Stimulated activated CD8-positive, alpha-beta memory T cell treated with anti-CD3 and anti-CD28 coated beads, Interleukin-7, amount 100 ng/mL, for 24 hours (primary cell): ENCODE data around the gene OLFM1.
"Not testable (repeated sequence)": the region's sequence is repeated elsewhere in the genome, so short reads cannot be mapped to it uniquely, and the experiment has no call there.

Experiments
- DNase-seq: peaks from one replicate; pipeline ENCODE4 v3.0.0-alpha.2; 2020; ENCODE audit warnings: low read depth

Gene OLFM1

DNA sequence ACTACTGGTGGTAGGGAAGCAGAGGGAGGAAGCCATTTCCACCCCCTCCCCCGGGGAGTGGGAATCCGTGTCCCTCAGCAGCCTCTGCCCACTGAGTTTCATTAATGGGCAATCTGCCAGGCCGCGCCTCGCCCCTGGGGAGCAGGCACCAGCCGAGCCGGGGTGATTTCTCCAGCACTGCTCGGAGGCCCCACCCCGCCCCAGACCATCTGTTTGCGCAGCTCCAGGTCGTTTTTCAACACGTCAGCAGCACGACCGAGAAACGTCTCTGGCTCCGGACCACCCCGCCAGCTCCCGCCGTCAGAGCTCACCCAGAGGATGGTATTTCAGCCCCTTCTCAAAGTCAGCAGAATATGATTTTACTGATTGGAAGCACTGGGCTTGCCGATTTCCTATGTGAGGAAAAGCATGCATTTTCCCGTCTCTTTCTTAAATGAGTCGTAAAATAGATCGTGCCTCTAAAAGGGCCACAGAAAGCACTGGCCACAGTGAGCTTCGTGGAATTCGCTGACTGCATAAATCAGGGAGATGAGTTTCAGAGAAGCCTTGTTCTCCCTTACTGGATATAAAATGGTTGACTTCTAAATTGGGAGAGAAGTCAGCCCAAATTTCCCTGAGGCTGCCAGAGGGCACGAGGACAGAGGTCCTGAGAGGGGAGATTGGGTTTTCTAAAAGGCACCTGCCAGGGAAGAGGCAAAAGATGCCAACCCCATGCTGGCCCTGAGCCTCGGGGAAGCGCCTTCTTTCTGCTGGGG lies 47.0 kb downstream of the OLFM1 start:
- DNase-seq, result no peak

DNA sequence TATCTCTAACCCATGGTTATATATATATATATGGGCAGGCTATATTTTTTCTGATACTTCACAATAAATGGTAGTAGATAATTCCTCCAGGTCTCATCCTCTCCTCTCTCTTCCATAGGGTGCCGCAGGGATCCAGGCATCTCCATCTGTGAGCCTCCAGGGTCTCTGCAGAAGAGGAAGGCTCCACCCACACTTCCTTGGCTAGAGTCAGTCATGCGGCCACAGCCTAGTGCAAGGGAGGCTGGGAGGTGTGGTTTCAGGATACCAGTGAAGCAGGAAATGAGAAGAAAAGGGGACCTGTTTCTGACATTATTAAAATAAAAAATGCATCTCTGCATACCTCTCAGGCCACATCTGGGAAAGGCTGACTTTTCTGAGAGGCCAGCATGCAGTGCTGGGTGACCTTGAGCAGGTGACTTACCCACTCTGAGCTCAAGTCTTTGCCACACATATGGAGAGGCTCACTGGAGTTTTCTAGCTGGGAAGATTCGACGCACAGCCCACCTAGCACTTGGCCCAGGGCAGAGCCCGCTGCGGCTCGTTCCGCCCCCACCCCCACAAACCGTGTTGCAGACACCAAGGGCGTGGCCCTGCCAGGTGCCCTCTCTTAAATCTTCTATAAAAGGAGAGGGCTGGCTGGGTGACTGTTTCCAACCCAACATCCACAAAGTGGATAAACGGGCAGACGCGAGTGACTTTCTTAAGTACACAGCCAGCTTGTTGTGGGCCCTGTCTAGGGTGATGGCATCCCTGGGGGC lies 47.9 kb downstream of the OLFM1 start:
- no peak for DNase-seq

DNA sequence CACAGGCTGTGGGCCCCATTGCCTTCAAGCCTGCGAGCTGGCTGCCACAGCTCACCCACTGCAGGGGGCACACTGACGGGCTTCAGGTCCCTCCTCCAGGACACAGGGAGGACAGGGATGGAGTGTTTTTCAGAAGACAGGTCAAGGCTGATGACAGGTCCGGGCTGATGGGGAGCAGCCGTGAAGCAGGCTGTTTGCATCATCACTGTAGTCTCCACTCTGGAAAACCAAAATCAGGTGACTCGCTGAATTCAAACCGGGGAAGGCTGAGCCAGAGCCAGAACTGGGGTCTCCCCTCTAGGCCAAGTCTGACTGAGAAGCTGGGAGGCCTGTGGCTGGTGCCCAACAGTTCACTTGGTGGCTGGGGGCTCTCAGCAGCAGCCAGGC lies 48.5 kb downstream of the OLFM1 start:
- DNase-seq, result no peak

GRCh38 chr9:135136481-135136880 lies 49.0 kb downstream of the OLFM1 start:
- no peak for DNase-seq

GRCh38 chr9:135136991-135137832 lies 49.7 kb downstream of the OLFM1 start:
- DNase-seq, result no peak

DNA sequence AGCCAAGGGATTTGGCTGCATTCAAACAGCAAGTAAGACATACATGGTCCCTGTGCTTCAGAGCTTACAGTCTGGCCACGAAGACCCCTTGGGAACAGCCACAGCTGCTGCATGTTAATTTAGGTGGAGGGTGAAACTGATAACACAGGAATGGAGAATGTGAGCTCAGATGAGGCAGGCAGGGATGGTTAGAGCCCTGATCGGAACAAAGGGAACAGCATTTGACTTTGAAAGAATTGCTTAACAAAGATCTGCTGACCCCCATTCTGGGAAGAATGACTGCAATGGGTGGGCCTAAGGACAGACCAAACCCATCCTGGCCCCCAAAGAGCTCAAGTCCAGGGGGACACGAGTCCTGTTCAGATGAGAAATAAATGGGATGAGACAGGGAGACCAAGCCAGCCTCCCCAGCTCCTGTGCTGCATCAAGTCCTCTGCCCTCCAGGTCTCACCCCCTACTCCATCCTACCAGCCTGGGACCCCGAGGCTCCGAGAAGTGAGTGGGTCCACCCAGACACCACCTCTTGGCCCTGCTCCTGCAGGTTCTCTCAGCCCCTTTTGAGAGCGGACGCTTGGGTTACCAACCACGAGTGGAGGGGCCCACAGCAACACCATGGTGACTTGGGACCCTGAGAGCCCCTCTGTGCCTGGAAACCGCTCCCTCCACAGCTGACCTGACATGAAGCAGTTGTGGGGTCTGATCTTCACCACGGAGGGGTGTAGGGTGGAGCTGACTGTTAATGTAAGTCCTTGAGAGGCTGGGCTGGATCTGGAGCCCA lies 50.8 kb downstream of the OLFM1 start:
- DNase-seq, result no peak

- no peak for DNase-seq
Observed at GRCh38 chr9:135139366-135139959, 52.0 kb downstream of the OLFM1 start.

DNA sequence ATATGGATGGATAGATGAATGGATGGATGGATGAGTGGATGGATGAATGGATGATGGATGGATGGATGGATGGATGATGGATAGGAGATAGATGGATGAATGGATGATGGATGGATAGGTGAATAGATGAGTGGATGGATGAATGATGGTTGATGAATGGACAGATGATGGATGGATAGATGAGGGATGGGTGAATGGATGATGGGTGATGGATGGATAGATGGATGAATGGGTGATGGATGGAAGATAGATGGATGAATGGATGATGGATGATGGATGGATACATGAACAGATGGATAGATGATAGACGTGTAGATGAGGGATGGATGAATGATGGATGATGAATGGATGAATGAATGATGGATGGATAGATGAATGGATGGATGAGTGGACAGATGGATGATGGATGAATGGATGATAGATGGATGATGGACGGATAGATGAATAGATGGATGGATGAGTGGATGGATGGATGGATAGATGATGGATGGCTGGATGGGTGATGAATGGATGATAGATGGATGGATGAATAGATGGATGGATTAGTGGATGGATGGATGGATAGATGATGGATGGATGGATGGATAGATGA lies 53.8 kb downstream of the OLFM1 start:
- DNase-seq, result no peak

GRCh38 chr9:135144581-135145170 lies 57.2 kb downstream of the OLFM1 start:
- DNase-seq, result no peak

DNA sequence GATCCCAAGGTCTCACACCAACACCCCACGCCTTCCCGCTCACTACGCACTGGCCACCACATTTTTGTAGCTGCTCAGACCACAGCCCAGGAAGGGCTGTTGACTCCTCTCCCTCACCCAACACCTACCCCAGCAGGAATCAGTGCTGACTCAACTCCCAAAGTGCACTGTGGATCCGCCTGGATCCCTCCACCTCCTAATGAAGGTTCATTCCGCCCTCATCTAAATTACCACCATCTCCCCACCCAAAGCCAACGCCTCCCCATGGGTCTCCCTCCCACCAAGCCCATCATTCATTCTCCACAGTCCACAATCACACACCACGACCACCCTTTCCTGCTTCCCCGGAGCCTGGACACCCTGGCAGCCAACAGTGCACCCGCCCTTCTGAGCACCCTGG lies 57.8 kb downstream of the OLFM1 start:
- no peak for DNase-seq

DNA sequence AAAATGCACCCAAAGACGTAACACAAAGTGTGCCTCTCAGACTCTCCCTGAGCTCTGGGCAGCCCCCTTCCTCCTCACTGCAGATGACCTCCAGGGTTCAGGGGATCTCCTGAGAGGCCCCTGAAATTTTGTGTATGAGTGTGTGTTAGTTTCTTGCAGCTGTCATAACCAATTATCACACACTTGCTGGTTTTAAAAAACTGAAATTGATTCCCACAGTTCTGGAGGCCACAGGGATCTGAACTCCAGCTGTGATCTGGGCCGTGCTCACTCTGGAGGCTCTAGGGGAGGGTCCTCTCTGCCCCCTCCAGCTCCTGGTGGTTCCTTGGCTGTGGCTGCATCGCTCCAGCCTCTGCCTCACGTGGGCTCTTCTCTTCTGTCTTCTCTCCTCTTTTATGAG lies 58.8 kb downstream of the OLFM1 start:
- DNase-seq, result no peak

DNA sequence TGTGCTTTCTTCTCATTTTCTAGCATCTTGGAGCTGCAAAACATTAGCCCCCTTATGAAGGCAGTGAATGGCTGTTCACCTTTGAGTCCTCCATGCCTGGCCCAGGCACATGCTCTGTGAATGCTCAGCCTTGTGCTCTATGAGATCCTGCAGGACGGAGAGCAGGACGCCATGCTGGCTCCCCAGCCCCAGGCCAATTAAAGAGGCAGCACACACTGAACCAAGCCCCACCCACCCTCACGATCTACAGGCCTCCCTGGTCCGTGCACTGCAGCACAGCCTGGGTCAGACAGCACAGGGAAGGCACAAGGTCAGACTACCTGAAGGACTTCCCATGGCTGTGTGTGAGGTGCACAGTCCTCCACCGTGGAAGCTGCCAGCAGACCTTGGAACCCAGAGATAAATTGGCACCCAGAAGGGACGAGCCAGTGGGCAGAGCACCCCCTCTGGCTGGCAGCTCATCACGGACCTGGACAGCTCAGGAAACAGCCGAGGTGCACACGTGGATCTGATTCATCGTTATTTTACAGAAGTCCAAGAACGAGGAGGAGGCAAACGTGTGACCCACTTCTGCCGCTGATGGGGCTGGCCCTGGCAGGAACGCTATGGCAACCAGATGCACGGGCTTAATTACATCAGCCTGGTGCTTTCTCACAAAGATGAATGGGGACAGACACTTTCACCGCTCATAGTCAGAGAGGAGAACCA lies 59.5 kb downstream of the OLFM1 start:
- no peak for DNase-seq

- no peak for DNase-seq
Observed at GRCh38 chr9:135147474-135147805, 60.0 kb downstream of the OLFM1 start.

DNA sequence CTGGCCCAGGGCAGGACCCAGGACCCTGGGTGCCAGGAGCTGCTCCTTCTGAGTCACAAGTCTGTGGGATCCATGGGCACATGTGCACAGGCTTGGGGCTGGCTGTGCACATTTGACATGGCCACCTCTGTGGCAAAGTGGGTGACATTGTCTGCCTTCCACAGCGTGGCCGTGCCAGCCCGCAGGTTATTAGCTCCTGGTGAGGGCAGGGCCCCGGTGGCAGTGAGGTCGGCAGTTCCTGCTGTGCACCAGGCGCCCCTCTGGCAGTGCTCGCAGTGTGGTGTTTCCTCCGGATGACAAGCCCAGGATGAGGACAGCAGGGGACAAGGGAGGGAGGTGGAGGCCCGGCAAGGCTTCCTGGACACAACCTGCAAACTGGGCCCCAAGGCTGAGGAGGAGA lies 60.5 kb downstream of the OLFM1 start:
- DNase-seq, result no peak

- no peak for DNase-seq
Observed at GRCh38 chr9:135148386-135148785, 60.9 kb downstream of the OLFM1 start.

DNA sequence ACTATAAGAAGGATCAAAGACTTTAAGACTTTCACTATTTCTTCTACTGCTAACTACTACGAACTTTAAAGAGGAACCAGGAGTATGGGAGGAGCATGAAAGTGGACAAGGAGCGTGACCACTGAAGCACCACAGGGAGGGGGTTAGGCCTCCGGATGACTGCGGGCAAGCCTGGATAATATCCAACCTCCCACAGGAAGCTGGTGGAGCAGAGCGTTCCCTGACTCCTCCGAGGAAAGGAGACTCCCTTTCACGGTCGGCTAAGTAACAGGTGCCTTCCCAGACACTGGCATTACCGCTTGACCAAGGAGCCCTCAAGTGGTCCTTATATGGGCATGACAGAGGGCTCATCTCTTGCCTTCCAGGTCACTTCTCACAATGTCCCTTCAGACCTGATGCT lies 62.4 kb downstream of the OLFM1 start:
- not testable (repeated sequence) for DNase-seq

DNA sequence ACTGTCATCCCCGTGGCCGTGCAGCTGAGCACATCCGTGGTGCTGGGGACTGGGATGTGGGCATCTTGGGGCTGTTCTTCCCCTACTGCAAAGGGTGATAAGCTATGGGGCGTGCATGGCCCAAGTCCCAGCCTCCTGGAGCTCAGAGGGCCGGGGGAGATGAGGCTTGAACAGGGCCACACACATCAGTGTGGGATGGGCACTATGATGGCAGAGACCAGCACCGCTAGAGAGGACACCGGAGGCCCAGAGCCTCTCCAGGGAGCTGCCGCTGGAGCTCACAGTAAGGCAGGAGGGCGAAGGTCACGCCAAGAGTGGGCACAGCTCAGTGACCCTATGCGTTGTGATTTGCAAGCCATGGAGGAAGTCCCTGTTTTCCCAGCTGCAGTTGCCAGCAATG lies 63.5 kb downstream of the OLFM1 start:
- no peak for DNase-seq

DNA sequence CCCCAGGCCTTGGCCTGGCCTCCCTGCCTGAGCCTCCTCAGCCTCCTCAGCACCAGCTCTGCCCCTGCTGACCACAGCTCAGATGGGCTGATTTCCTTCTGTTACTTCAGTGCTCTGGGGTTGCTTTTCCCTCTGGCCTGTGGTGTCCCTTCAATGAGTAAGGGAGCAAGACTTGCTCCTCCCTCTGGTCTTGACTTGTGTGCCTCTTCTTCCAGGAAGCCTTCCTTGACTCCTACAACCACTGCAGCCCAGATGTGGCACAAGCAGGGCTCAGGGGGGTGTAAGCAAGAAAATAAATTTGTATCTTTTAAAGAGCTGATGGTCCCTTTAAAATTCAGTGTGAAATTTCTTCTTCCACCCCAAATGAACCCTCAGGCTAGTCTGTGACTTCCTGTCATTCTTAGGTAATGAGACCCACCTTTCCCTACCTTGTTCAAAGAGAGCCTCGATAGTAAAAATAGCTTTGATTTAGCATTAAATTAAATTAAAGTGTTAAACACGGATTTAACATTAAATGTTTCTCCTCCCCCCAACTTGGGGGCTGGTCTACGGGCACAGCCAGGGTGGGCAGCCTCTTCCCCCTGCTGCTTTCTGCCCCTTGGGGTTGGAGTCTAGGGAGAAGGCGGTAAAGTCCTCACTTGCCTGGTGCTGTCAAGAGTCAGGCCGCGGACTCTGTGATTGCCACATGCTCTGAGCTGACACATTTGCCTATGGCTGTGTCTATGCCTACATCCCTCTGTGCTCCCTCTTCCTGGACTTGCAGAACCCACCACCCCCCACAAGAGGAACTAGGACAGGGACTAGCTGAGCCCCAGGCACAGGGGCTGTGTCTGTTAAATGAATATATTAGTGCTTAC lies 64.5 kb downstream of the OLFM1 start:
- no peak for DNase-seq

- DNase-seq, result no peak
Observed at GRCh38 chr9:135152614-135153334, 65.3 kb downstream of the OLFM1 start.
